GM21360 (cell line): ENCODE measurements around the gene SSBP3.
A peak's percentile ranks its signal among the peaks of the same experiment; 100 is the strongest.

ENCODE experiments used
- ATAC-seq: cut with Tn5 transposase; IDR thresholded peaks from one replicate; pipeline ENCODE4 v1.9.1; 2021; ENCODE audit warnings: mild to moderate bottlenecking, moderate library complexity; ENCODE audit not compliant: unreplicated experiment

The SSBP3 gene

DNA sequence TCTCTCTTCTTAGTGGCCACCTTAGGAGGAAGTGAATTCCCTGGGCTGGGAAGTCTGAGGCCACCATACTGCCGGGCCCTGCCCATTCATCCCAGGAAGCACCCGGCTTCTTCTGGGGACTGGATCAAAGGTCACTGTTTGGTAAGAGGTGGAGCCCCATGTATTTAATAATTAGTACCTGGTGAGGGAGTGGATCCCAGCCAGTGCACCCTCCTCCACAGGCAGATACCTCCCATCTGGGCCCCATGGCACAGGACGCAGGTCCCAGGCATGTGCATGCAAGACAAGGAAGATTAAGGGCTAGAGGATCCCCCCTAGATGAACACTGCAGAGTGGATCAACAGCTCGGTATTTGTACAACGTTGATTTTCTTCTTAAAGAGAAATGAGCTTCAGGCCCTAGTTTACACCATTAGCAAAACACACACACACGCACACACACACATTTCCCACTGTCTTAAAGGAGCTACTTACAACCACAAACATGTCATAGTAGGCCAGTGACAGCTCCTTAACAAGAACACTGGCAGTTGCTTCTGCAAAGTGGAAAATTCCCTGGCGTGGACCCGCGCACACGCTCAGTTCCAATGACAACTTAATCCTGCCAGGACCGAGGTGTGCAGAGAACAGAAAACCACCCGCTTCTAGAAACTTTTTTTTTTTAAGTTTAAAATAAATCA, 115.5 kb downstream of the SSBP3 start:
- ATAC-seq, result no peak

DNA sequence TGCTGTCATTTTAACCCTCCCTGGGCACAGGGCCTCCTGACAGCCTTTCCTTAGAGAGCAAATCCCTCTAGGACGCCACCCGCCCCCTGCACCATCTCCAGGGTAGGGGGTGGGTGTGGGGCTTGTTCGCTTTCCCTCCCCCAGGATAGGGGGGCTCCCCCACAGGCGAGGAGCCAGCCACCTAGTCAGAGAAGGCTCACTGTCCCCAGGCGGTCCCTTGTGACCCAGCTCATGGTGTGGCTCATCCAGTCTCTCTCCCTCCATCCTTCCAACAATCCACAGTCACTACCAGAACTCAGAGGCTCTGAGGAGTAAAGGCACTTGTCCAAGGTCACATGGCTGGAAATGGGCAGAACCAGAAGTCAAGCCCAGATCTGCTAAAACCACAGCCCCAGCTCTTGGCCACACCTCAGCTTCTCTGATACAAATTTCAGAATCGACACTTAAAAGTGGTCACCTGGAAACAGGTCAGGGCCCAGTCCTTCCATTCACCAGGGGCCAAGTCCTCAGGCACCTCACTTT, 116.4 kb downstream of the SSBP3 start:
- no peak for ATAC-seq

DNA sequence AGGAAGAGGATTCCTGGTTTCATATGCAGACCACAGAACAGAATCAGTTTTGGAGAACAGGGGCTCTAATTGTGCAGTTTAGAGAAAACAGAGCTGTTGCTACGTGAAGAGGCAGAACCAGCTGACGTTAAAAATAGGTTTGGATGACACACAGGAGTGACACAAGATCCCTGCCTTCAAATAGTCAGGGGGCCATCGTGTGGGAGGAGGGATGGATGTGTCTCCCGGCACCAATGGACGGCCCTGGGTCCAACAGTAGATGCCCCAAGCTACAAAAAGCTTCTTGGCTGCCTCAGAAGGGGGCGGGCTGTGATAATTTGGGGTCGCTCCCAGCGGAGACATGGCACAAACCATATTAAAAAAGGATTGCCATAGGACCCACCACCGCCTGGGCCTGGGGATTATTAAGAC, 118.4 kb downstream of the SSBP3 start:
- no peak for ATAC-seq

GRCh38 chr1:54287176-54287650, 119.0 kb downstream of the SSBP3 start:
- no peak for ATAC-seq

GRCh38 chr1:54285815-54286345, 120.3 kb downstream of the SSBP3 start:
- no peak for ATAC-seq

GRCh38 chr1:54284781-54285529, 121.2 kb downstream of the SSBP3 start:
- ATAC-seq, result no peak

- ATAC-seq, result no peak
Observed at GRCh38 chr1:54283635-54284385, 122.4 kb downstream of the SSBP3 start.

DNA sequence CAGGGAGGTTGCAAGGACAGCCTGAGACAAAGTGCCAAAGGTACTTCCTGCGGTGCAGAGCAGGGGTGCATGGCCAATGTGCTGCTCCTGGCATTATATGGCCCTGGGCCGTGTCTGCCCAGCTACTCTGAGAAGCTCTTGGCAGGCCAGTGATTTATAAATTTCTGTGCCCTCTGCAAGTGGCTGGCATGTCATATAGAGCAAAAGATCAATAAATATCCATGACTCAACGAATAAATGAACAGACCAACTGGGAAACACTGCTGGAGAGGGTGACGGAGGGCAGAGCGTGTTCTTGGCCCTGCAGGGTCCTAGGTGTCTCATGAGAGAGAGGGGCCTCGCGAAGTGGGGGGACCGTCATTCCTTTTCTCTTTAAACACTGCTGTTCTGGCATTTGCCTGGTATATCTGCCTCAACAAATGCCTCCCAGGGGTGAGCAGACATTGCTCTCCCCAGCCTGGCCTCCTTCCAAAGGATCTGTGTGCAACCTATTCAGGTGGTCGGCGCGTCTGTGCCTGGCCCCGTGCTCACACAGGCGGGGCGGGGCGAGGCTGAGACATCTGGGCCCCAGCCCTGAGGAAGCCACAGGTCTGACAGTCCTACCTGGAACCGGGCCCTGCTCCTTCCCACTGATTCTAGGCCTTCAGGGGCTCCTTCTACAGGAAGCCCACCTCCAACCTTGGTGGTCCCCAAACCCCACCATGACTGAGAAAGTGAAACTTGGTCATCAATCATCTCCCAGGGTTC, 123.9 kb downstream of the SSBP3 start:
- no peak for ATAC-seq

GRCh38 chr1:54280651-54281050, 125.5 kb downstream of the SSBP3 start:
- ATAC-seq, result no peak

- no peak for ATAC-seq
Observed at GRCh38 chr1:54279457-54279856, 126.7 kb downstream of the SSBP3 start.

- ATAC-seq, result no peak
Observed at GRCh38 chr1:54278941-54279422, 127.2 kb downstream of the SSBP3 start.

DNA sequence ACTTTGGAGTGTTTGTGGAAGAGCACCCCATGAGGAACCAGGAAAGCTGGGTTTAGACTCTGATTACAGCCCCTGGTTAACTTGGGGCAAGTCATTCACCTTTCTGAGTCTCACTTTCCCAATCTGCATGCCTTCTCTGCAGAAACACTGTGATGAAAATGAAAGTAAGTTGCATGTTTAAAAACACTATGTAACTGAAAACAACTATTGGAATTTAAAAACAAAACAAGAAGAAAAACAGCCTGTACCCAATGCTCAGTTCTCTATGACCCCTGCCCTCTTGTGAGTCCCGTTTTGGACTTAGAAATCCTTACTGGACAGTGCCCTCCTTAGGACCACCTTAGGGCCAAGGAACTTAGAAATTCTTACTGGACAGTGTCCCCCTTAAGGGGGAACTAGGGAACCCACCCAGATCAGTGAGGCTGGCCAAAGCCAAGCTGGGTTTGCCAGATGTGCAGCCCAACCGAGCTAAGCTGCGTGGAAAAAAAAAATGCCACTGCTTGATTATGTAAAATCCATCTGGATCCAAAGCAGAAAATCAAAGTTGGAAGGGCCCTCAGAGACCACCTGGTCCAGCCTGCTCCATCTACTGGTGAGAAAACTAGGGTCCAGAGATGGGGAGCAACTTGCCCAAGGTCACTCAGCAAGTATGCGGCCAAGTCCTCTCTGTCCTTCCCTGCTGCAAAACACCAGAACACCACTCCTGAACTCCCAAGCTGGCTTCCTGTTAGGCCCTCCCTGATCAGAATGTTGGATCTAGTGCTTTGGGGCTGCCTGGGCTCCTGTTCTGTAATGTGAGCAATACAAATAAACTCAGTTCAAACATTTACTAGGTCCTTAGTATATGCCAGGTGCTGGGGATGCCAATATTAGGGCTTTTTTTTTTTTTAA, 128.5 kb downstream of the SSBP3 start:
- ATAC-seq, result no peak

DNA sequence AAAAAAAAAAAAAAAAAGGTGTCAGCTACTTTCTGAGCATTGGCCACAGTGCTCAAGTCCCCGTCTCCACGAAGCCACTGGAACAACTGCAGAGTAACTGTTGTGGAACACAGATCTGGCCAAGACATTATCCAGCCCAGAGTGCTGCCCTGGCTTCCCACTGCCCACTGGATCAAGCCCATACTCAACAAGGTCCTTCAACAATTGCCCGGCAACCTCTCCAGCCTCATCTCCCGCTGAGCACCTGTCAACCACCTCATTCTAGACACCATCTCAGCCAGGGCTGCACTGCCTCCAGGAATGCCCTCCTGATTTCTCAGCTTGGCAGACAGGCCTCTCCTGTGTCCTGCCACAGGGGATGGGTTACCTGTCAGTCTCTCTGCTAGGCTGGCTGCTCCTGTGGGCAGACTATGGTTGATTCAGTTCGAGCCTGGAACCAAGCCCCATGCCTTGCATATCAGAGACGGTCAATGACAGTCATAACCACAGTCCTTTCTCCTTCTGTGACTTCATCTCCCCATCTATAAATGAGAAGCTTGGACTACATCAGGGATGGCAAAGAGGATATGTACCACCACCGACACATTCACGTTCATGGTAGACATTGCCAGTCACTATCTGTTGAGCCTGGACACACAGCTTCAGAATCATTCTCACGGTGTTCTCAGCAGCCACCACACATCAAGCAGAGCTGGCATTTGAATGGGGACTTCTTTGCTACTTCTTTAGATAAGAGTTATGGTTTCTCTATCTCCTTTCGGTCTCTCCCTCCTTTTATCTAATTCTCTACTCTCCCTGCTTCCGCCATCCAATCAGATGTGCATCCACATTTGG, 129.4 kb downstream of the SSBP3 start:
- no peak for ATAC-seq

GRCh38 chr1:54275349-54275748, 130.8 kb downstream of the SSBP3 start:
- ATAC-seq, result no peak

- no peak for ATAC-seq
Observed at GRCh38 chr1:54274881-54275280, 131.3 kb downstream of the SSBP3 start.

GRCh38 chr1:54274448-54274847, 131.7 kb downstream of the SSBP3 start:
- ATAC-seq, result no peak

GRCh38 chr1:54273795-54274163, 132.4 kb downstream of the SSBP3 start:
- no peak for ATAC-seq

DNA sequence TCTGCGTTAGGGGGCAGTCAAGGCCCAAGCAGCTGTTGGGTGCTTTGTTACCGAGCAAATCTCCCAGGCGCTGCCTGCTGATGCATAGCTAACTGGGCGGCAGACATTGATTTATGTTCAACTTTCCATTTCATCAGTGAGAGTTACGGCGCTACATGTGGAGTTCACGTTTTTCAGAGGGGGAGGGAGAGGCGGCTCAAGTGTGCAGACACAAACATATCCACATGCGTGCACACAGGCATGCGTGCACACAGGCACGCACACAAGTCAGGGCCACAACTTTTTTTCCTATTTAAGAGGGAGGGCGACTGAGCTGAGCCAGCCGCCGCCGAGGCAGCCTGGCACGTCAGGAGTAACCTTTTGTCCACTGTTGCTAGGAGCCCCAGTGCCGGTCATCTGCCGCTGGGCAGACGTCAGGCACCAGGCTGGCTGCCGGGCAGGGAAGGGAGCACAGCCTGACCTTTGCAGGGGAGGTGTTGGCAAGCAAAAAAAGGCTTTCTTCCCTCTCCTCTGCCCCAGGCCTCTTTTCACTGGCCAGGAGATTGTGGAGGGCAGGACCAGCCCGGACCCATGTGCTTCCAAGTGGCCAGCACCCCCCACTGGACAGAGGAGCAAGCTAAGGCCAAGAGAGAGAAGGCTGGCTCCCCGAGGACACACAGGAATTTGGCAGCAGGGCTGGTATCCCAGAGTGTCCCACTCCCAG, 133.0 kb downstream of the SSBP3 start:
- ATAC-seq, result peak; percentile 64
